HG02798 (cell line): ENCODE results near the gene ZNF280C.
"Not testable (repeated sequence)": the region's sequence is repeated elsewhere in the genome, so short reads cannot be mapped to it uniquely, and the experiment has no call there.

Experiments used
- ATAC-seq: cut with Tn5 transposase; IDR thresholded peaks from one replicate; pipeline ENCODE4 v1.9.1; 2021; ENCODE audit warnings: mild to moderate bottlenecking; ENCODE audit not compliant: unreplicated experiment, poor library complexity

Gene ZNF280C

DNA sequence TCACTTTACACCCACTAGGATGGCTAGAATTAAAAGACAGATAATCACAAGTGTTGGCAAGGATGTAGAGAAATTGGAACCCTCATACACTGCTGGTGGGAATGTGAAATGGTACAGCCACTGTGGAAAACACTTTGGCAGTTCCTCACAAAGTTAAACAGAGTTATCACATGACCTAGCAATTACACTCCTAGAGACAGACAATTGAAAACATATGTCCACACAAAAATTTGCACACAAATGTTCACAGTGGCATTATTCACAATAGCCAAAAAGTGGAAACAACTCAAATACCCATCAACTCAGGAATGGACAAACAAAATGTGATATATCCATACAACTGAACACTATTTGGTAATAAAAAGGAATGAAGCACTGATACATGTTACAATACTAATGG is 5.7 kb downstream of the ZNF280C start:
- ATAC-seq, result no peak

GRCh38 chrX:130262231-130262630 is 6.5 kb downstream of the ZNF280C start:
- ATAC-seq, result no peak

DNA sequence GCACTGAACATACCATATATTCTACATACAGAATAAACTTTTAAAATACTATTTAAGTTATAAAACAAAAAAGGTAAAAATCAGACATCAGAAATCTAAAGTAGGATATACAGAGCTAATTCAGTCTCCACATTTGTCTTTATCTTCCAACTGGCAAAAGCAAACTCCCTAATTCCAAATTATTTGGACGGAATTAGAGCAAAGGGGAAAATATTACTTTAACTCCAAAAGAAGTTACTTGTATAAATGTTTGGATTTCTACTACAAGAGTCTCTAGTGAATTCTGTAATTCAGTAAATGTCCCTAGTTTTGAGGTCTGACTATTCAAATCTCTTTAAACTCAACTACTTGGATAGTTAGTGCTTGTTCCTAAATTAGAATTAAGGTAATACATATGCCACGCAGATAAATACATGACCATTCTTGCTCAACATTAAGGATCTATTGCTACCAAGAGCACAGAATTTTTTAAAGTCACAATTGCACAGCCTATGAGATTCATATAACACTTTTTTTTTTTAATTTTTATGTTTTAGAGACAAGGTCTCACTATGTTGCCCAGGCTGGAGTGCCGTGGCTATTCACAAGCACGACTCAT is 7.3 kb downstream of the ZNF280C start:
- ATAC-seq, result no peak

DNA sequence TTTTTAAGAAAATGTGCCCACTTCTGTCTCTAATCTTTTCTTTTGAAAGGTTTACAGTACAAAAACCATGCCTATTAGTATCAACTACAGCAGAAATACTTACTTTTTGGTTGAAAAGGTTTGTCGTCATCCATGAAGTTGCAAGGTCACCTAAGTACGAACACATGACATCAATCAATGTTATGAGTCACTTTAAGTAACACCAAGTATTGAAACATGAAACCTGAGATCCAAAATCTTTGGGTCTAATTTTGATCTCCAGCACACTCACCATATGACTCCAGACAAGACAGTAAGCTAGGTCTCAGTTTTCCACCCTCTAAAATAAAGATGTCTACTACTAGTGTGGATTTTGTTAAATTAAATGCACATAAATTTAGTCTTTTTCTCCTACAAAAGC is 8.4 kb downstream of the ZNF280C start:
- ATAC-seq, result no peak

- no peak for ATAC-seq
Observed at GRCh38 chrX:130253916-130254315, 14.8 kb downstream of the ZNF280C start.

GRCh38 chrX:130251671-130252070 is 17.0 kb downstream of the ZNF280C start:
- ATAC-seq, result no peak

DNA sequence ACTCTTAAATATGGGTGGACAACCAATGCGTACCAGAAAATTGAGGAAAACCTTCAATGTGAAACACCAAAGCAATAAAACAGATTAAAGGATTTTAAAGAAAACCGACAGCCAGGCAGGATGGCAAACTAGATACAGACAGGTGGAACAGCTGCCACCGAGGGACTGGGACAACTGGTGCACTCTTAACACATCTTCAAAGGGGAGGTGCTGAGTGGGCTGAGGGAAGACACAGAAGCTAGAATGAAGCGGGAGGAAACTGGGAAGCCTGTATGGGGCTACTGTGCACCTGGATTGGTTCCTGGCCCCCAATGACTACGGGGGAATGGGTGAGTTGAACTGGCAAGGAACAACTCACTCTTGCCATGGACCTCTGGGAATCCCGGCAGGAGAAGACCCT is 20.7 kb downstream of the ZNF280C start:
- no peak for ATAC-seq

DNA sequence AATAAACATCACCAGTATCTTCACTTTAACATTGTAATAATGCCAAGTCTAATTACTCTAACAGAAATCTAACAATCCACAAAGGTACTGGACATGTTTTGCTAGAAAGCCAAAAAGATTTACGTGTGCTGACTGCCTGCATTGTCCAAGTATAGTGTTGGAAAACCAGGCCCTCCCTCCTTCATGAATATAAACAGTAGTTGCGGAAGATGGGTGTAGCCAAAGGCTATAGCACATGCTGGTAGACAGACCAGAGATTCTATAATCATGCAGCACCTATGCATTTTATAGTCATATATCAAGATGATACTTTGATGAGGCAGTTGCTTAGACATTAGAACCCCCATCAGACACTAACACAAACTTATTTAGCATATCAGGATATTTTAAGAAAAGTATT is 22.6 kb downstream of the ZNF280C start:
- no peak for ATAC-seq

GRCh38 chrX:130245441-130245840 is 23.3 kb downstream of the ZNF280C start:
- no peak for ATAC-seq

GRCh38 chrX:130231184-130231583 is 37.5 kb downstream of the ZNF280C start:
- not testable (repeated sequence) for ATAC-seq

GRCh38 chrX:130228871-130229270 is 39.8 kb downstream of the ZNF280C start:
- no peak for ATAC-seq

DNA sequence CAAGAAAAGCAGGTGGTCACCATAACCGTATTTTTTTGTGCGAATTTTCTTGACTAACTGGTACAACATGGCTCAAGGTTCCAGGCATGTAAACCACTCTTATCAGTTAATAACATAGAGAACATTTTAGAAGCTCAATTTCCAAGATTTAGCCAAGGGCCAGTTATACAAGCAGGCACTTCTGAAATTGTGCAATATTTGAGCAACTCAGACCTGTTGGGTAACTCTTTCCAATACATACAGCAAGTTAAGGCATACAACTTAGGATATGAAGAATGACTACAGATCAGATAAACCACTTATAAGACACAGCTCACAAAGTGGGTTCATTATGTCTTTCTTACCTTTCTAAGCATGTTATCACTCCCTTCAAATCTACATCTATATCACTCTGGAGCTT is 43.9 kb downstream of the ZNF280C start:
- no peak for ATAC-seq

GRCh38 chrX:130216320-130216719 is 52.4 kb downstream of the ZNF280C start:
- no peak for ATAC-seq

- ATAC-seq, result no peak
Observed at GRCh38 chrX:130213376-130213775, 55.3 kb downstream of the ZNF280C start.

DNA sequence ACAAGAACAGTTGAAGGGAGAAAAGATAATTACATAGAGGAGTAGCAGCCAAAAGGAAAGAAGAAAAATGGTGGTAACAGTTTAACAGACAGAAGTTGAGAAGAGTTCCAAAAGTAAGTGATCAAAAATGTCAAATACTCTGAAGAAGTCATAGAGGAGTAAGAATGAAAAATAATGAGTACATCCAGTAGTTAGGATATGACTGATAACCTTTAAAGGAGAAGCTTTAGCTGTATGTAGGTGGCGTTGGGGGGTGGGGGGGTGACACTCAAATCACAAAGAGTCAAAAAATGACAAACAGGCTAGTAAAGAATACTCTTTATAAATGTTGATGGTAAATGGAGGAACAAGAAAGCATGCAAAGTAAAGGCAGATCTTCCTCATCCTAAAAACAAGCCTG is 56.3 kb downstream of the ZNF280C start:
- ATAC-seq, result no peak

GRCh38 chrX:130211415-130212186 is 57.1 kb downstream of the ZNF280C start:
- ATAC-seq, result no peak

- ATAC-seq, result no peak
Observed at GRCh38 chrX:130204647-130205046, 64.1 kb downstream of the ZNF280C start.

DNA sequence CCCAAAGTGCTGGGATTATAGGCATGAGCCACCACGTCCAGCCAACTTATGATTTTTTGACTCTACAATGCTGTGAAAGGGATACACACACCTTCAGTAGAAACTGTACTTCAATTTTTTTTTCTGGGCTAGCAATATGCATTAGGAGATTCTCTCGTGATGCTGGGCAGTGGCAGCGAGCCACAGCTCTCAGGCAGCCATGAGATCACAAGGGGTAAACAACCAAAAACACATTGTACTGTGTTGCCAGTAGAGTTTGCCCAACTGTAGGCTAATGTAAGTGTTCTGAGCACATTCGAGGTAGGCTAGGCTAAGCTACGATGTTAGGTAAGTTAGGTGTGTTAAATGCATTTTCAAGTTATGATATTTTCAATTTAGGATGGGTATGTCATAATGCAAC is 71.2 kb downstream of the ZNF280C start:
- ATAC-seq, result no peak

- ATAC-seq, result no peak
Observed at GRCh38 chrX:130196466-130196865, 72.2 kb downstream of the ZNF280C start.

DNA sequence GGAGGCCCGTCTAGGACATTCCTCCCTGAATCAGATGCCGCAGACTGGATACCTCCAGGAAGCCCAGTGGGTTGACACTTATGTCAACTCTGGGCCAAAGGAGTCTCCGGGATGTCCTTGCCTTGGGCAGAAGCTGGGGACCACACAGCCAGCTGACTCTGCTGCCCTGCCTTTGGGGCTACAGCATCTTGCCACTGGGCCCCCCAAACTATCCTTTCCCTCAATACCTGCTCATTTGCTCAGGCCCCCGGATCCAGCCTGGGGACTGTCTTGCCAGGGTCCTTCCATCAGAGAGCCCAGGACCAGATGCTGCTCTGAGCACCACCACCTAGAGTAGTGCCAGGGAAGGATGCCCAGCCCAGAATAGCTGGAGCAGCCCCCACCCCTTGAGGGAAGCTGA is 77.9 kb downstream of the ZNF280C start:
- ATAC-seq, result no peak

DNA sequence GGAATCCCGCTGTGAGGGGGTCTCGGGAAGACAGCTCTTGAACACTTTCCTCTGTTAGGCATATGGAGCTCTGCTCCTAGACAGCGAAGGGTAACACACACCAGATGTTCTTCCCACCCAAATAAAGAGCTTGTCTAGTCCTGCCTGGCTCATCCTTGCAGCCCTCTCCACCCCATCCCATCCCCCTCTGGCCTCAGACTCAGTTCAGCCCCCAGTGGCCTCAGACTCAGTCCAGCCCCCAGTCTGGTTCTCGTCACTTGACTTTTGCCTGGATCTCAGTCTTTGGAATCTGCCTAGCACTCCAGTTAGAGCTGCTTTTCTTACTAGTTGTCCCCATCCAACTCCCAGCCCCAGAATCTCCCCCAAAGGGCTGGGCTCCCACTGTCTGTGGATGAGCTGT is 82.0 kb downstream of the ZNF280C start:
- no peak for ATAC-seq

- ATAC-seq, result no peak
Observed at GRCh38 chrX:130184857-130185256, 83.8 kb downstream of the ZNF280C start.
